ENCODE results near the gene FOXD4L6.
"Not testable (repeated sequence)": the region's sequence is repeated elsewhere in the genome, so short reads cannot be mapped to it uniquely, and the experiment has no call there.

DNA sequence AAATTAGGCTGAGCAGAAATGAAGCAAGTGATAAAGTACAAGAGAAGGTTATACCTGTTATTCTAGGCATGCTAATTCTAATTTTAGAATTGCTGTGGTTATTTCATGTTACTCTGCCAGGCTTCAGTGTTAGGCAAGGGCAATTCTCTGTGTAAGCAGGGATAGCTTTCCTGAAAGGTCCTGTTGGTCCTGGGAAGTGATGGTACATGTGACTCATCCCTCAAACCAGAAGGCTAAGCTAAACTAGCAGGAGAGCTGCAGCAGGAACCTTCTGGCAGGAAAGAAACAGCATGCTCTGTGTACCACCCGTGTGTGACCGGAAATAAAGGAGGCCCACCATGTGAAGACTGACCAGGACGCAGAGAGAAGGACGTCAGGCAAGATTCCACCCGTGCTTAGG is 8.8 kb downstream of the FOXD4L6 start:
- TF ChIP-seq, protein P1, sequence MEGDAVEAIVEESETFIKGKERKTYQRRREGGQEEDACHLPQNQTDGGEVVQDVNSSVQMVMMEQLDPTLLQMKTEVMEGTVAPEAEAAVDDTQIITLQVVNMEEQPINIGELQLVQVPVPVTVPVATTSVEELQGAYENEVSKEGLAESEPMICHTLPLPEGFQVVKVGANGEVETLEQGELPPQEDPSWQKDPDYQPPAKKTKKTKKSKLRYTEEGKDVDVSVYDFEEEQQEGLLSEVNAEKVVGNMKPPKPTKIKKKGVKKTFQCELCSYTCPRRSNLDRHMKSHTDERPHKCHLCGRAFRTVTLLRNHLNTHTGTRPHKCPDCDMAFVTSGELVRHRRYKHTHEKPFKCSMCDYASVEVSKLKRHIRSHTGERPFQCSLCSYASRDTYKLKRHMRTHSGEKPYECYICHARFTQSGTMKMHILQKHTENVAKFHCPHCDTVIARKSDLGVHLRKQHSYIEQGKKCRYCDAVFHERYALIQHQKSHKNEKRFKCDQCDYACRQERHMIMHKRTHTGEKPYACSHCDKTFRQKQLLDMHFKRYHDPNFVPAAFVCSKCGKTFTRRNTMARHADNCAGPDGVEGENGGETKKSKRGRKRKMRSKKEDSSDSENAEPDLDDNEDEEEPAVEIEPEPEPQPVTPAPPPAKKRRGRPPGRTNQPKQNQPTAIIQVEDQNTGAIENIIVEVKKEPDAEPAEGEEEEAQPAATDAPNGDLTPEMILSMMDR (conservative IDR thresholded peaks at IDR 0.05 in 1 of 2, IDR thresholded peaks at IDR 0.05 in 1 of 2; ENCODE audit: extremely low read depth in 1 of 2, insufficient read depth in 1 of 2, low read depth in 1 of 2, low read length in 2 of 2): not testable (repeated sequence)
- not testable (repeated sequence) for TF ChIP-seq EZH2 (IDR thresholded peaks at IDR 0.05; ENCODE audit: borderline replicate concordance, low read length)

Measured in mammary epithelial cell (primary cell).